NB4 (cell line): ENCODE measurements around the gene CLDN22.

ENCODE experiments used
- DNase-seq: peaks from one replicate; pipeline ENCODE4 v3.0.0; 2010; ENCODE audit warnings: low read depth
- H3K4me3 ChIP-seq: one replicate; pipeline ENCODE4 v1.5.1; 2011; ENCODE audit warnings: mild to moderate bottlenecking, low read depth, low read length, moderate library complexity
- MYC ChIP-seq: IDR thresholded peaks from 2 replicates; pipeline ENCODE4 v1.6.1; 2011; ENCODE audit warnings: low read depth, low read length
- POLR2A ChIP-seq: IDR thresholded peaks from 2 replicates; pipeline ENCODE4 v1.6.1; 2011; ENCODE audit warnings: mild to moderate bottlenecking; ENCODE audit not compliant: insufficient read length; ENCODE audit errors: extremely low read depth
- TF ChIP-seq, protein P1 (sequence below): IDR thresholded peaks from one replicate; pipeline ENCODE4 v1.5.1; 2012; ENCODE audit warnings: low read depth, low read length
- TF ChIP-seq, protein P2 (sequence below): IDR thresholded peaks from 2 replicates; pipeline ENCODE4 v1.6.1; 2011; ENCODE audit warnings: low read depth, low read length

Gene CLDN22

DNA sequence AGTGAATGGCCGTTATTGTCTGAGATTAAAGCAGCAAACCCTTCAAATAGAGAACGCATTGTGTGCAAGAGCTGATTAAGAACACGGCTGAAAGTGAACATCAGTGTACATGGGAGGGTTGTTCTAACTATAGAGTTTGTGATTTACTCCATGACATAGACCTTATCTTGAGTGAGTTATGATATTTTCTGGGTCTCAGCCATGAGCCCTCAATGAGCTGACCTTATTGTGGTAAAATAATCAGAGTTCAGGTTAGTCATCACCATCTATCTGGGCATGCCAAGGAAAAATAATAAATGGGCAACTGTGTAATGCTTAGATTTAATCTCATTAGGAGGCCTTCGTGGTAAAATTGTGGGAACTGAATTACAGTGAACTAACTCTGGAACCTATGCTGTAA lies 35.3 kb upstream of the CLDN22 start:
- DNase-seq: no peak
- no peak overlapping the region for H3K4me3 ChIP-seq
- TF ChIP-seq POLR2A (no peak), MYC (no peak)
- TF ChIP-seq, protein P1, sequence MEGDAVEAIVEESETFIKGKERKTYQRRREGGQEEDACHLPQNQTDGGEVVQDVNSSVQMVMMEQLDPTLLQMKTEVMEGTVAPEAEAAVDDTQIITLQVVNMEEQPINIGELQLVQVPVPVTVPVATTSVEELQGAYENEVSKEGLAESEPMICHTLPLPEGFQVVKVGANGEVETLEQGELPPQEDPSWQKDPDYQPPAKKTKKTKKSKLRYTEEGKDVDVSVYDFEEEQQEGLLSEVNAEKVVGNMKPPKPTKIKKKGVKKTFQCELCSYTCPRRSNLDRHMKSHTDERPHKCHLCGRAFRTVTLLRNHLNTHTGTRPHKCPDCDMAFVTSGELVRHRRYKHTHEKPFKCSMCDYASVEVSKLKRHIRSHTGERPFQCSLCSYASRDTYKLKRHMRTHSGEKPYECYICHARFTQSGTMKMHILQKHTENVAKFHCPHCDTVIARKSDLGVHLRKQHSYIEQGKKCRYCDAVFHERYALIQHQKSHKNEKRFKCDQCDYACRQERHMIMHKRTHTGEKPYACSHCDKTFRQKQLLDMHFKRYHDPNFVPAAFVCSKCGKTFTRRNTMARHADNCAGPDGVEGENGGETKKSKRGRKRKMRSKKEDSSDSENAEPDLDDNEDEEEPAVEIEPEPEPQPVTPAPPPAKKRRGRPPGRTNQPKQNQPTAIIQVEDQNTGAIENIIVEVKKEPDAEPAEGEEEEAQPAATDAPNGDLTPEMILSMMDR: no peak
- TF ChIP-seq, protein P2, sequence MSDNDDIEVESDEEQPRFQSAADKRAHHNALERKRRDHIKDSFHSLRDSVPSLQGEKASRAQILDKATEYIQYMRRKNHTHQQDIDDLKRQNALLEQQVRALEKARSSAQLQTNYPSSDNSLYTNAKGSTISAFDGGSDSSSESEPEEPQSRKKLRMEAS: no peak

DNA sequence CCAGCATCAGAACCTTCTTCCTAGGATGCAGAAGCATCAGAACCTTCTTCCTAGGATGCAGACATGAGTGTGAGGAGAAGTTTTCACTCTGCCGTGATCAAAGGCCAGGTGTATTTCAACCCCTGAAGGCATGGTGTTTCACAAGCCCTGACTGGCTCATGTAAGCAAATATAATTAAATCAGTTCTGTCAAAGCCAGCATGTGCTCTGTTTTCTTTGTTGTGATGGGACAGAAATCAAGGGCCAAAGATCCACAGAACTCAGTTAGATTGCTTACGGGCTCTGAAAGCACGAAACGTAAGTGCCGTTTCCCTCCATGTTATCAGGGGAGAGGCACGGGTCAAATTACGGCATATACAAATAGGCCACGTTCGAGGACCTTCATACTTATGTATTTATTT lies 34.1 kb upstream of the CLDN22 start:
- DNase-seq: no peak

DNA sequence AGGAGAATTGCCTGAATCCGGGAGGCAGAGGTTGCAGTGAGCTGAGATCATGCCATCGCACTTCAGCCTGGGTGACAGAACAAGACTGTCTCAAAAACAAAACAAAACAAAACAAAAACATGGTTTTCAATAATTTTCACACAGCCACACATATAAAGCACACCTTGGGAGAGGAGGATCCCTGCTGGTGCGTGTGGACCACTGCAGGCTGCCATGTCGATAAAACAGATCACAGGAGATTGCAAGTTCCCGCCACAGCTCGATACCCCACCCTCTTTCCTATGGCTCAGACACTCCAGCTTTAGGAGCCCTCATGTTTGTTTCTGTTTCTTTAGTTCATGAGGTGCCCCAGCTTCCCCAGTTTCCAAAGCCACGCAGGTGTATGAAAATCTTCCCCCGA lies 33.5 kb upstream of the CLDN22 start:
- TF ChIP-seq, protein P2: no peak
- no peak for TF ChIP-seq MYC
- no peak for TF ChIP-seq POLR2A
- TF ChIP-seq, protein P1: no peak
- no peak for DNase-seq
- no peak overlapping the region for H3K4me3 ChIP-seq

More for the DNA sequence above, 34.1 kb upstream of the CLDN22 start:
- TF ChIP-seq POLR2A (no peak), MYC (no peak)
- TF ChIP-seq, protein P1: no peak
- TF ChIP-seq, protein P2: no peak
- H3K4me3 ChIP-seq: no peak overlapping the region

DNA sequence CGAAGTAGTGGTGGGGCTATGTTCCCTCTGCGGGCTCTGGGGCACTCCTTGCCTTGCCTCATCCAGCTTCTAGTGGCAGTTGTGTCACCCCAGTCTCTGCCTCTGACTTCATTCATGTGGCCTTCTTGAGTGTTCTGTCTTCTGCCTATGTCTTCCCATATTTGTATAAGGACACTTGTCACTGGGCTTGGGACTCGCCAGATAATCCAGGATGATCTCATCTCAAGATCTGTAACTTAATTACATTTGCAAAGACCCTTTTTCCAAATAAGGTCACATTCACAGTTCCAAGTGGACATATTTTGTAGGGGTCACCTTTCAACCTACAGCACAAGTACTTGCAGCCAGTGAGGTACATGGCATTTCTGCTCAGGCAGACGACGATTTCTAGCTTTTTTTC lies 32.5 kb upstream of the CLDN22 start:
- no peak for DNase-seq
- no peak overlapping the region for H3K4me3 ChIP-seq
- TF ChIP-seq MYC (no peak), POLR2A (no peak)
- TF ChIP-seq, protein P1: no peak
- TF ChIP-seq, protein P2: no peak

DNA sequence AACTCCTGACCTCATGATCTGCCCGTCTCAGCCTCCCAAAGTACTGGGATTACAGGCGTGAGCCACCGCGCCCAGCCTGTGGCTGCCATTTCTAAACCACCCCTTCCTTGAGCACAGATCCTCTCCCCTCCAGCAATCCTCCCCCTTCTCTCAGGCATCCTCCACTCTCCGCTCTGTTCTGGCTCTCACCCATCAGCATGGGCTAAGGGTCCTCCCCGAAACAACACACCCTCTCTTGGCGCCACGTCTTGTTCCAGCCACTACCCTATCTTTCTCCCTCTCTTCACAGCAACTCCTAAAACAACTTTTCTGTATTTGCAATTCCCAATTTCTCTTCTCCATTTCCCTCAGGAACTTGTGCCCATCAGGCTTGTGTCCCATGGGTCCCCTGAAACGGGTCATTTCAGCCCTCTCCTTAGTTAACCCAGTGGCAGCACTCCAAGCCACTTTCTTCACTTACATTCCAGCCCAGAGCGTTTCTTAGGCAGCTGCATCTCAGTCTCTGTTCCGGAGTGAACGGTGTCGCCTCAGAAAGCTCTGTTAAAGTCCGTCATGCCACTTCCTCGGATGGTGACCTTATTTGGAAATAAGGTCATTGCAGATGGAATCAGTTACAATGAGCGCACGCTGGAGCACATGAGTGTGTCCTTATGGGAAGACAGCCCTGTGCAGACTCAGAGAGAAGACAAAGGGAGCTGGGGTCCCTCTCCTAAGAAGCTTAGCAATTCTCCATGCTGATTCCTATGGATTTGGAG lies 30.4 kb upstream of the CLDN22 start:
- no peak for DNase-seq
- no peak for TF ChIP-seq POLR2A
- TF ChIP-seq, protein P2: no peak
- no peak for TF ChIP-seq MYC
- TF ChIP-seq, protein P1: no peak
- no peak overlapping the region for H3K4me3 ChIP-seq
